HepG2 (cell line): Measurements from ENCODE around the gene TLCD1. TPM values are rescaled to one million over a fixed set of nuclear protein-coding genes. Genes with fewer than 3 reads are reported as not detected.

Experiments
- AGO2 ChIP-seq: fragments of 200-400 bp; formaldehyde crosslinking; optimal IDR thresholded peaks from 2 replicates; pipeline ENCODE3; 2017; ENCODE audit warnings: mild to moderate bottlenecking, low read depth, low read length, moderate library complexity
- DMAP1 ChIP-seq: IDR thresholded peaks from 2 replicates; pipeline ENCODE4 v1.6.1; 2016
- GMEB1 ChIP-seq: sonication (generic); formaldehyde crosslinking; IDR thresholded peaks from 2 replicates; pipeline ENCODE4 v1.5.1; 2020; ENCODE audit warnings: missing genetic modification reagents, mild to moderate bottlenecking, borderline replicate concordance
- GPBP1L1 ChIP-seq: sonication (generic); formaldehyde crosslinking; IDR thresholded peaks from 2 replicates; pipeline ENCODE4 v1.5.0; 2020; ENCODE audit warnings: mild to moderate bottlenecking, missing genetic modification reagents
- MTA3 ChIP-seq: sonication (generic); formaldehyde crosslinking; IDR thresholded peaks from 2 replicates; pipeline ENCODE4 v1.4.0; 2020; ENCODE audit warnings: missing genetic modification reagents
- NRL ChIP-seq: sonication (generic); formaldehyde crosslinking; IDR thresholded peaks from 2 replicates; pipeline ENCODE4 v1.5.0; 2020; ENCODE audit warnings: missing genetic modification reagents, mild to moderate bottlenecking, moderate library complexity, borderline replicate concordance
- SYNCRIP ChIP-seq: fragments of 200-400 bp; formaldehyde crosslinking; IDR thresholded peaks from 2 replicates; pipeline ENCODE4 v1.6.1; 2018; ENCODE audit warnings: mild to moderate bottlenecking, low read depth, low read length; ENCODE audit not compliant: insufficient read depth
- TSC22D2 ChIP-seq: sonication (generic); formaldehyde crosslinking; IDR thresholded peaks from 2 replicates; pipeline ENCODE4 v1.5.1; 2020; ENCODE audit warnings: missing genetic modification reagents, mild to moderate bottlenecking, borderline replicate concordance
- ZFP91 ChIP-seq: sonication (generic); formaldehyde crosslinking; IDR thresholded peaks from 2 replicates; pipeline ENCODE4 v1.9.0; 2022; ENCODE audit warnings: missing genetic modification reagents, mild to moderate bottlenecking, borderline replicate concordance
- ZKSCAN8 ChIP-seq: IDR thresholded peaks from 2 replicates; pipeline ENCODE4 v1.6.1; 2016; ENCODE audit warnings: borderline replicate concordance, missing genetic modification reagents, missing compliant biosample characterization
- ZNF276 ChIP-seq: sonication (generic); formaldehyde crosslinking; IDR thresholded peaks from 2 replicates; pipeline ENCODE4 v1.4.0; 2020; ENCODE audit warnings: mild to moderate bottlenecking, low read depth, missing genetic modification reagents
- ZNF317 ChIP-seq: sonication (generic); formaldehyde crosslinking; IDR thresholded peaks from 2 replicates; pipeline ENCODE4 v1.5.0; 2020; ENCODE audit warnings: mild to moderate bottlenecking, missing genetic modification reagents
- ZNF430 ChIP-seq: sonication (generic); formaldehyde crosslinking; IDR thresholded peaks from 2 replicates; pipeline ENCODE4 v1.9.0; 2021; ENCODE audit warnings: mild to moderate bottlenecking, missing genetic modification reagents
- ZNF615 ChIP-seq: sonication (generic); formaldehyde crosslinking; IDR thresholded peaks from 2 replicates; pipeline ENCODE4 v1.5.0; 2020; ENCODE audit warnings: mild to moderate bottlenecking, missing genetic modification reagents, borderline replicate concordance
- ZNF781 ChIP-seq: sonication (generic); formaldehyde crosslinking; IDR thresholded peaks from 2 replicates; pipeline ENCODE4 v1.5.1; 2020; ENCODE audit warnings: borderline replicate concordance, mild to moderate bottlenecking, missing genetic modification reagents; ENCODE audit errors: not compliant biosample characterization
- ZNF792 ChIP-seq: IDR thresholded peaks from 2 replicates; pipeline ENCODE4 v1.6.1; 2016
- ZNF879 ChIP-seq: sonication (generic); formaldehyde crosslinking; IDR thresholded peaks from 2 replicates; pipeline ENCODE4 v1.8.1; 2023; ENCODE audit warnings: missing genetic modification reagents
- ZSCAN9 ChIP-seq: IDR thresholded peaks from 2 replicates; pipeline ENCODE4 v1.6.1; 2016; ENCODE audit warnings: borderline replicate concordance
- polyA plus RNA-seq, 8 experiments: library from polyadenylated mRNA; depleted of rRNA in 3 of 8; stranded (reverse) in 7 of 8; unstranded in 1 of 8; fragments of >200 nt; fragmentation: Illumina TruSeq in 4 of 8; extraction: Trizol in 4 of 8; gene quantifications; 2 replicates each; pipeline versions ENCODE4 v1.2.1 to v1.2.3, GENCODE V29; 2011 to 2016; ENCODE audit warnings: low read depth in 4 of 8, missing spikeins in 1 of 8, mixed read lengths in 1 of 8; ENCODE audit not compliant: insufficient read depth in 1 of 8
- total RNA-seq, 5 experiments: library from RNA; depleted of rRNA; stranded (reverse); fragments of >200 nt; fragmentation: Illumina TruSeq; extraction: Trizol; gene quantifications; 2 replicates each; pipeline ENCODE4 v1.2.3, GENCODE V29; 2016; ENCODE audit warnings: low read depth in 1 of 5
- TF ChIP-seq, protein P1 (sequence below): sonication (generic); formaldehyde crosslinking; IDR thresholded peaks from 2 replicates; pipeline ENCODE4 v1.5.0; 2020; ENCODE audit warnings: missing genetic modification reagents
- TF ChIP-seq, protein P2 (sequence below): IDR thresholded peaks from 2 replicates; pipeline ENCODE4 v1.6.1; 2016; ENCODE audit warnings: low read depth

Gene TLCD1
- total and polyA plus RNA-seq, 2 of the 13 experiments (the other 11 are each of a cell fraction or from before 2014, with no cell fraction given), result 14.9 to 19.6 TPM

GRCh38 chr17:28698253-28698941, 27.6 kb downstream of the TLCD1 start (continued):
- TF ChIP-seq ZFP91 (CRISPR knock-in tag) (peak; percentile 70), GPBP1L1 (CRISPR knock-in tag) (no peak), ZNF276 (no peak), ZNF430 (CRISPR knock-in tag) (0 out of 2 replicates have a peak, but pooled peaks have one; percentile 64), ZNF781 (no peak), ZNF879 (no peak), MTA3 (no peak), ZKSCAN8 (CRISPR knock-in tag) (peak; percentile 93), ZNF615 (CRISPR knock-in tag) (peak; percentile 76; the same call in 1 of the 2 replicates), AGO2 (no peak), DMAP1 (CRISPR knock-in tag) (peak; percentile 92), NRL (no peak), ZNF317 (CRISPR knock-in tag) (no peak), ZSCAN9 (CRISPR knock-in tag) (peak; percentile 61), SYNCRIP (no peak), ZNF792 (peak; percentile 87; the same call in 1 of the 2 replicates), TSC22D2 (CRISPR knock-in tag) (no peak), GMEB1 (peak; percentile 45; the same call in 1 of the 2 replicates)
- TF ChIP-seq, protein P1, sequence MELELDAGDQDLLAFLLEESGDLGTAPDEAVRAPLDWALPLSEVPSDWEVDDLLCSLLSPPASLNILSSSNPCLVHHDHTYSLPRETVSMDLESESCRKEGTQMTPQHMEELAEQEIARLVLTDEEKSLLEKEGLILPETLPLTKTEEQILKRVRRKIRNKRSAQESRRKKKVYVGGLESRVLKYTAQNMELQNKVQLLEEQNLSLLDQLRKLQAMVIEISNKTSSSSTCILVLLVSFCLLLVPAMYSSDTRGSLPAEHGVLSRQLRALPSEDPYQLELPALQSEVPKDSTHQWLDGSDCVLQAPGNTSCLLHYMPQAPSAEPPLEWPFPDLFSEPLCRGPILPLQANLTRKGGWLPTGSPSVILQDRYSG (CRISPR knock-in tag), result no peak
- TF ChIP-seq, protein P2, sequence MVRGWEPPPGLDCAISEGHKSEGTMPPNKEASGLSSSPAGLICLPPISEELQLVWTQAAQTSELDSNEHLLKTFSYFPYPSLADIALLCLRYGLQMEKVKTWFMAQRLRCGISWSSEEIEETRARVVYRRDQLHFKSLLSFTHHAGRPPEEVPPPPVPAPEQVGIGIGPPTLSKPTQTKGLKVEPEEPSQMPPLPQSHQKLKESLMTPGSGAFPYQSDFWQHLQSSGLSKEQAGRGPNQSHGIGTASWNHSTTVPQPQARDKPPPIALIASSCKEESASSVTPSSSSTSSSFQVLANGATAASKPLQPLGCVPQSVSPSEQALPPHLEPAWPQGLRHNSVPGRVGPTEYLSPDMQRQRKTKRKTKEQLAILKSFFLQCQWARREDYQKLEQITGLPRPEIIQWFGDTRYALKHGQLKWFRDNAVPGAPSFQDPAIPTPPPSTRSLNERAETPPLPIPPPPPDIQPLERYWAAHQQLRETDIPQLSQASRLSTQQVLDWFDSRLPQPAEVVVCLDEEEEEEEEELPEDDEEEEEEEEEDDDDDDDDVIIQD (CRISPR knock-in tag), result no peak; the same call in 1 of the 2 replicates
